GM23248 (cell line): Measurements from ENCODE around the gene SULT1C4.

Source experiments
- EZH2 ChIP-seq: fragments of 200-600 bp; sonication (generic); IDR thresholded peaks from 2 replicates; pipeline ENCODE4 v1.6.1; 2018; ENCODE audit warnings: antibody characterized with exemption, mild to moderate bottlenecking; ENCODE audit not compliant: insufficient read depth, poor library complexity, severe bottlenecking
- EZH2phosphoT487 ChIP-seq: fragments of 200-600 bp; sonication (generic); IDR thresholded peaks from 2 replicates; pipeline ENCODE4 v1.6.1; 2018; ENCODE audit warnings: antibody characterized with exemption, moderate library complexity, mild to moderate bottlenecking, low read depth; ENCODE audit not compliant: insufficient read depth

DNA sequence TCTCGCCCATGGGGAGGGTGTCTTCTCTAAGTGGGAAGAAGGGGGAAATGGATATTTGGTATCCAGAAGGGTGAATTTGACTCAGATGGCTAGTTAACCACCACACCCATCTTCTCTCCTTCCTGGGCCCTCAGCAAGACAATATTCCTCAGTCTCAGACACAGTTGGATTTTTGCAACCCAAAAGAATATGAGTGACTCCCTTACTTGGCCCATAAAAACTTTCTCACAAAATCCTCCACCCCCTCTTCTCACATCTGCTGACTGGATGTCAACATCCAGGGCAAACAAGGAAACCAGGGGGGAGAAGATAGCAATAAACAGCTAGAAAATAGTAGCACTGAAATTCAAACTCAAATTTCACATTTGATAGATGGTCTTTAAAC lies 35.9 kb downstream of the SULT1C4 start:
- TF ChIP-seq EZH2phosphoT487 (no peak), EZH2 (no peak)
